Adrenal gland (tissue), 5 donors: ENCODE measurements around the gene SEMA3A.

Experiments used
- CTCF ChIP-seq, 6 experiments: fragments of 450-650 bp in 4 of 6; fragments of 200-600 bp in 2 of 6; sonication (generic) in 1 of 6; IDR thresholded peaks; 1 replicate in 5 of 6; 2 replicates in 1 of 6; pipeline versions ENCODE4 v1.5.1 to v1.8.0; 2016 to 2021; ENCODE audit warnings: antibody characterized with exemption in 6 of 6, mild to moderate bottlenecking in 2 of 6, moderate library complexity in 1 of 6
- POLR2A ChIP-seq, 2 donors: fragments of 450-650 bp; IDR thresholded peaks; one replicate each; pipeline ENCODE4 v1.6.1; 2017; ENCODE audit warnings: antibody characterized with exemption in 2 of 2, mild to moderate bottlenecking in 2 of 2, moderate library complexity in 1 of 2
- donor health status: DM: no; HTN: no; CAD: no.

GRCh38 chr7:84125654-84126053 is 68.9 kb downstream of the SEMA3A start:
- no peak for TF ChIP-seq CTCF (IDR thresholded peaks at IDR 0.05)
- TF ChIP-seq POLR2A (IDR thresholded peaks at IDR 0.05), result no peak
